IMR-90 (cell line): Measurements from ENCODE around the gene EFHC1. TPM values are rescaled to one million over a fixed set of nuclear protein-coding genes. Genes with fewer than 3 reads are reported as not detected.

ENCODE experiments used
- ATAC-seq: fragments of 200-7000 bp; cut with Tn5 transposase; 2 replicates; pipeline ENCODE4 v1.9.1; 2020; ENCODE audit warnings: low read depth, mild to moderate bottlenecking, moderate library complexity
- BruUV-seq: library from RNA; stranded (reverse); fragments of 400-500 nt; replicated peaks from 2 replicates; lab custom pipeline; 2021; lab: Mats Ljungman, UMichigan
- CTCF ChIA-PET: fragments of 300-600 bp; formaldehyde crosslinking; extraction: SDS; loops from one replicate; lab custom pipeline; 2021; ENCODE audit warnings: antibody characterized with exemption; lab: Yijun Ruan, JAX
- POLR2A ChIA-PET: fragments of 300-600 bp; sonication (Branson Sonifier 250); formaldehyde crosslinking; loops from one replicate; lab custom pipeline; 2022; ENCODE audit warnings: antibody characterized with exemption; ENCODE audit not compliant: unreplicated experiment; lab: Charles Lee
- DNase-seq: peaks from one replicate; pipeline ENCODE4 v3.0.0; 2013
- H2AFZ ChIP-seq: replicated peaks from 2 replicates; pipeline ENCODE3; 2013; ENCODE audit warnings: low read length, mild to moderate bottlenecking; ENCODE audit not compliant: poor library complexity
- H2AK5ac ChIP-seq: 2 replicates; pipeline ENCODE4 v1.6.1; 2013; ENCODE audit warnings: low read depth, low read length, inconsistent platforms
- H2AK9ac ChIP-seq: replicated peaks from 2 replicates; pipeline ENCODE3; 2013; ENCODE audit warnings: mild to moderate bottlenecking, low read depth, low read length, moderate library complexity; ENCODE audit not compliant: poor library complexity
- H2BK120ac ChIP-seq: 2 replicates; pipeline ENCODE4 v1.6.1; 2013; ENCODE audit warnings: low read depth, low read length, inconsistent platforms
- H2BK15ac ChIP-seq: 3 replicates; pipeline ENCODE4 v1.6.1; 2013; ENCODE audit warnings: low read depth, low read length, inconsistent platforms
- H2BK20ac ChIP-seq: 2 replicates; pipeline ENCODE4 v1.6.1; 2013; ENCODE audit warnings: low read depth, mild to moderate bottlenecking, inconsistent platforms, low read length, moderate library complexity
- H2BK5ac ChIP-seq: 2 replicates; pipeline ENCODE4 v1.6.1; 2013; ENCODE audit warnings: mild to moderate bottlenecking, low read depth, low read length, inconsistent platforms; ENCODE audit not compliant: poor library complexity, severe bottlenecking
- H3K14ac ChIP-seq: replicated peaks from 2 replicates; pipeline ENCODE4 v1.6.1; 2013; ENCODE audit warnings: low read depth, low read length, inconsistent platforms
- H3K18ac ChIP-seq: 2 replicates; pipeline ENCODE4 v1.6.1; 2013; ENCODE audit warnings: low read depth, low read length, control low read depth
- H3K23ac ChIP-seq: 2 replicates; pipeline ENCODE4 v1.6.1; 2013; ENCODE audit warnings: low read depth, low read length, inconsistent platforms
- H3K27ac ChIP-seq: 2 replicates; pipeline ENCODE4 v1.5.1; 2013; ENCODE audit warnings: mild to moderate bottlenecking, control low read depth, low read length; ENCODE audit not compliant: insufficient read depth
- H3K27me3 ChIP-seq: 2 replicates; pipeline ENCODE4 v1.6.1; 2013; ENCODE audit warnings: low read length; ENCODE audit not compliant: control insufficient read depth, insufficient read depth
- H3K36me3 ChIP-seq: 2 replicates; pipeline ENCODE4 v1.6.1; 2013; ENCODE audit warnings: low read length, mixed read lengths; ENCODE audit not compliant: control insufficient read depth, insufficient read depth
- H3K4ac ChIP-seq: 2 replicates; pipeline ENCODE4 v1.6.1; 2013; ENCODE audit warnings: low read depth, low read length, inconsistent platforms
- H3K4me1 ChIP-seq: 2 replicates; pipeline ENCODE4 v1.6.1; 2013; ENCODE audit warnings: low read length, mixed read lengths; ENCODE audit not compliant: control insufficient read depth, insufficient read depth
- H3K4me2 ChIP-seq: 2 replicates; pipeline ENCODE4 v1.6.1; 2013; ENCODE audit warnings: low read depth, mild to moderate bottlenecking, control low read depth, low read length, moderate library complexity
- H3K4me3 ChIP-seq: 2 replicates; pipeline ENCODE4 v1.5.1; 2013; ENCODE audit warnings: low read depth, mild to moderate bottlenecking, control low read depth, low read length, moderate library complexity; ENCODE audit not compliant: insufficient read depth
- H3K56ac ChIP-seq: 2 replicates; pipeline ENCODE4 v1.6.1; 2013; ENCODE audit warnings: low read length, inconsistent platforms; ENCODE audit not compliant: insufficient read depth; ENCODE audit errors: extremely low read depth
- H3K79me1 ChIP-seq, 2 experiments: 2 replicates each; pipeline ENCODE4 v1.6.1; 2013; ENCODE audit warnings: low read length in 2 of 2, inconsistent platforms in 1 of 2, low read depth in 1 of 2
- H3K9ac ChIP-seq: 2 replicates; pipeline ENCODE4 v1.6.1; 2013; ENCODE audit warnings: low read depth, low read length, control low read depth
- H3K9me1 ChIP-seq: 2 replicates; pipeline ENCODE4 v1.6.1; 2013; ENCODE audit warnings: low read length, inconsistent platforms; ENCODE audit not compliant: insufficient read depth
- H3K9me3 ChIP-seq: 2 replicates; pipeline ENCODE4 v1.6.1; 2013; ENCODE audit warnings: low read length; ENCODE audit not compliant: control insufficient read depth, insufficient read depth
- H4K20me1 ChIP-seq: 2 replicates; pipeline ENCODE4 v1.6.1; 2013; ENCODE audit warnings: low read length, inconsistent platforms; ENCODE audit not compliant: insufficient read depth
- H4K5ac ChIP-seq: 2 replicates; pipeline ENCODE4 v1.6.1; 2013; ENCODE audit warnings: mild to moderate bottlenecking, low read depth, low read length, control low read depth
- H4K8ac ChIP-seq, 2 experiments: 2 replicates each; pipeline ENCODE4 v1.6.1; 2013; ENCODE audit warnings: low read depth in 2 of 2, low read length in 2 of 2, control low read depth in 1 of 2, inconsistent platforms in 1 of 2
- H4K91ac ChIP-seq: 2 replicates; pipeline ENCODE4 v1.6.1; 2013; ENCODE audit warnings: low read depth, low read length, inconsistent platforms; ENCODE audit not compliant: insufficient read depth
- BHLHE40 ChIP-seq: fragments of 150-350 bp; IDR thresholded peaks from 2 replicates; pipeline ENCODE4 v1.6.1; 2016; ENCODE audit warnings: mild to moderate bottlenecking, low read depth, low read length
- CEBPB ChIP-seq: IDR thresholded peaks from 2 replicates; pipeline ENCODE4 v1.6.1; 2012; ENCODE audit warnings: low read depth, low read length, improper control_type of control experiment
- WGBS, 2 experiments: methylation state at CpG; one replicate each; pipeline versions ENCODE4 v1.1.5 to v1.1.7; 2013; ENCODE audit warnings: missing lambda C conversion rate in 2 of 2; ENCODE audit not compliant: insufficient read length in 1 of 2; ENCODE audit errors: extremely low coverage in 2 of 2; 5-methylcytosine and 5-hydroxymethylcytosine counted together
- dilution Hi-C: fragments of 300-500 bp; cut with HindIII; formaldehyde crosslinking; loops from one replicate; pipeline ENCODE4 v1.14.3; 2018; ENCODE audit warnings: low sequenced_read_pairs; ENCODE audit not compliant: unreplicated experiment
- in situ Hi-C: fragments of 300-500 bp; cut with MboI; formaldehyde crosslinking; loops from 3 replicates; pipeline ENCODE4 v1.14.3; 2019; ENCODE audit warnings: low sequenced_read_pairs, inconsistent platforms, mixed read lengths
- intact Hi-C: fragments of 100-400 bp; cut with micrococcal nuclease; formaldehyde crosslinking; loops from 2 replicates; pipeline ENCODE4 v1.10.0; 2022
- polyA plus RNA-seq, 3 experiments: library from polyadenylated mRNA; depleted of rRNA; stranded (reverse); fragments of >200 nt; gene quantifications; 2 replicates each; pipeline ENCODE4 v1.2.3, GENCODE V29; 2012; ENCODE audit warnings: low replicate concordance in 1 of 3
- total RNA-seq: library from RNA; depleted of rRNA; stranded (reverse); fragments of >200 nt; gene quantifications from 2 replicates; pipeline ENCODE4 v1.2.3, GENCODE V29; 2012

The EFHC1 gene
- total and polyA plus RNA-seq, 2 of the 4 experiments (the other 2 are of a cell fraction): 14.0 to 23.0 TPM

GRCh38 chr6:52371656-52372191, 48.4 kb upstream of the EFHC1 start:
- H4K91ac ChIP-seq: no peak overlapping the region
- no peak overlapping the region for H3K23ac ChIP-seq
- no peak overlapping the region for H2BK20ac ChIP-seq
- no peaks in the 10 kb centered on the region for H3K4me1 ChIP-seq
- DNase-seq (no peak), ATAC-seq (no peak)
- ChIA-PET CTCF (no interaction called here), POLR2A (no interaction called here)
- in situ Hi-C loops: no loop called here
- no peaks in the 10 kb centered on the region; the same call in 1 of the 2 replicates for H3K9me1 ChIP-seq
- no peak overlapping the region for H2AK5ac ChIP-seq
- H3K27me3 ChIP-seq: no peaks in the 10 kb centered on the region
- H4K20me1 ChIP-seq: no peaks in the 10 kb centered on the region
- no peak overlapping the region for H3K18ac ChIP-seq
- H3K79me1 ChIP-seq: peaks cover 0 to 2% of the 10 kb centered on the region in 2 experiments; a peak in 1 of 4 replicates
- no TSS peak for BruUV-seq
- H2AK9ac ChIP-seq: no peak overlapping the region
- H3K4me3 ChIP-seq: no peak overlapping the region
- H4K8ac ChIP-seq: no peak overlapping the region
- no peak overlapping the region for H2AFZ ChIP-seq
- TF ChIP-seq CEBPB (peak; percentile 80), BHLHE40 (no peak)
- no peak overlapping the region for H3K27ac ChIP-seq
- intact Hi-C loops: no loop called here
- no peak overlapping the region for H3K14ac ChIP-seq
- H2BK15ac ChIP-seq: no peak overlapping the region
- no peak overlapping the region for H2BK120ac ChIP-seq
- no peak overlapping the region for H2BK5ac ChIP-seq
- H3K56ac ChIP-seq: no peak overlapping the region
- no peak overlapping the region for H3K4ac ChIP-seq
- no peaks in the 10 kb centered on the region for H3K9me3 ChIP-seq
- H4K5ac ChIP-seq: no peak overlapping the region
- dilution Hi-C loops: no loop called here
- 33% methylated on average over 1 of the region's 2 CpGs; no CpG with 5 or more reads in 1 of the 2 experiments for WGBS, 2 experiments
- no peak overlapping the region for H3K4me2 ChIP-seq
- H3K9ac ChIP-seq: no peak overlapping the region
- H3K36me3 ChIP-seq: peaks cover 2% of the 10 kb centered on the region; the same call in 1 of the 2 replicates
